Fibroblast of pulmonary artery (primary cell): ENCODE results near the gene TRIM8.

ENCODE experiments used
- DNase-seq: peaks from one replicate; pipeline ENCODE4 v3.0.0-alpha.2; 2010; ENCODE audit warnings: low read depth
- H3K4me3 ChIP-seq: replicated peaks from 2 replicates; pipeline ENCODE4 v1.5.1; 2011; ENCODE audit warnings: low read depth, mild to moderate bottlenecking, control low read depth, low read length, moderate library complexity
- TF ChIP-seq, protein P1 (sequence below): IDR thresholded peaks from 2 replicates; pipeline ENCODE4 v1.5.1; 2011; ENCODE audit warnings: mild to moderate bottlenecking, control low read depth, low read length, inconsistent platforms; ENCODE audit errors: missing control alignments

Gene TRIM8

DNA sequence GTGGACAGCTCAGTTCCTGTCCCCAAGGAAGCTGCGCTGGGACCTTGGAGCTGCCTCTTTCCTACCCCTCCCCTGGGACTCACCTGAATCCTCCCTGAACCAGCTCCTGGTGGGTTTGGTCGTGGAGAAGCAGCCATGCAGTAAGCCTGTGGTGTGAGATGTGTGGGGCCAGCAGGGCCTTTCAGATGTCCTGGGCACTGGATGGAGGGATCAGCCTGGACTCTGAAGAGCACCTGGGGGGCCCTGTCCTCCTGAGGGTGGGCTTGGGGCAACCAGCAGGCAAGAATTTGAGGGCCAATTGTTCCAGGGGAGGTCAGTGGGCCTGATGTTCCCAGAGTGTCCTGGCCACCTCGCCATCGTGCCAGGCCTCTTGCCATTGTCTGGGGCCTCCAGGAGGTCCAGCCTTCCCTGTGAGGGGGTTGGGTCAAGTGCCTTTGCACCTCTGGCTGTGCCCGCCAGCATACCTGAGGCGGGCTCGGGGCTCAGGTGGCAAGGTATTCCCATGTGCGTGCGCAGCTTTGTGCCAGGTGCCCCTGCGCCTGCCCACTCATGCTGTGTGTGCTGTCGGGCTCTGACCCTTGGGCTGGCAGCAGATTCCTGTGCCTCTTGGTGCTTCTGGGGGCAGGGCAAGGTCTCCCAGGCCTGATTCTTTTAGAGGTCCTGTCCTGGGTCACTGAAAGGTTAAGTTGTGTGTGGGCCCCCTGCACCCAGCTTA, 7.3 kb downstream of the TRIM8 start:
- DNase-seq, result no peak
- no peak overlapping the region for H3K4me3 ChIP-seq
- TF ChIP-seq, protein P1, sequence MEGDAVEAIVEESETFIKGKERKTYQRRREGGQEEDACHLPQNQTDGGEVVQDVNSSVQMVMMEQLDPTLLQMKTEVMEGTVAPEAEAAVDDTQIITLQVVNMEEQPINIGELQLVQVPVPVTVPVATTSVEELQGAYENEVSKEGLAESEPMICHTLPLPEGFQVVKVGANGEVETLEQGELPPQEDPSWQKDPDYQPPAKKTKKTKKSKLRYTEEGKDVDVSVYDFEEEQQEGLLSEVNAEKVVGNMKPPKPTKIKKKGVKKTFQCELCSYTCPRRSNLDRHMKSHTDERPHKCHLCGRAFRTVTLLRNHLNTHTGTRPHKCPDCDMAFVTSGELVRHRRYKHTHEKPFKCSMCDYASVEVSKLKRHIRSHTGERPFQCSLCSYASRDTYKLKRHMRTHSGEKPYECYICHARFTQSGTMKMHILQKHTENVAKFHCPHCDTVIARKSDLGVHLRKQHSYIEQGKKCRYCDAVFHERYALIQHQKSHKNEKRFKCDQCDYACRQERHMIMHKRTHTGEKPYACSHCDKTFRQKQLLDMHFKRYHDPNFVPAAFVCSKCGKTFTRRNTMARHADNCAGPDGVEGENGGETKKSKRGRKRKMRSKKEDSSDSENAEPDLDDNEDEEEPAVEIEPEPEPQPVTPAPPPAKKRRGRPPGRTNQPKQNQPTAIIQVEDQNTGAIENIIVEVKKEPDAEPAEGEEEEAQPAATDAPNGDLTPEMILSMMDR, result no peak

- H3K4me3 ChIP-seq, result no peak overlapping the region
- no peak for DNase-seq
- TF ChIP-seq, protein P1, result no peak
Measured at GRCh38 chr10:102652170-102652916, 8.1 kb downstream of the TRIM8 start.

DNA sequence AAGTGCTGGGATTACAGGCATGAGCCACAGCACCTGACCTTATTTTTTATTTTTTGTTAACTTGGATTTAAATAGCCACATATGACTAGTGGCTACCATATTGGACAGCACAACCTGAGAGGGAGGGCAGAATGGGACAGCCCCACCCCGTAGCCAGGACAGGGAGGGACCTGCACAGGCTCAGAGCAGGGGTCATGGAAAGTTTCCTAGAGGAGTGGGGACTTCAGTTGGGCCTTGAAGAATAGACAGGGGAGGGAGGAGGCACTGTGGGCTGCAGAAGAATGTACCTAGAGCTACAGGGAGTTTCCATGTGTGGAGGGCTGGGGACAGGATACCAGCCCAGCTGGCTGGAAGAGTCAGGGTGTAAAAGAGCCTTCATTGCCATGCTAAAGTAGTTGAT, 8.8 kb downstream of the TRIM8 start:
- TF ChIP-seq, protein P1, result no peak
- DNase-seq, result no peak
- no peak overlapping the region for H3K4me3 ChIP-seq

DNA sequence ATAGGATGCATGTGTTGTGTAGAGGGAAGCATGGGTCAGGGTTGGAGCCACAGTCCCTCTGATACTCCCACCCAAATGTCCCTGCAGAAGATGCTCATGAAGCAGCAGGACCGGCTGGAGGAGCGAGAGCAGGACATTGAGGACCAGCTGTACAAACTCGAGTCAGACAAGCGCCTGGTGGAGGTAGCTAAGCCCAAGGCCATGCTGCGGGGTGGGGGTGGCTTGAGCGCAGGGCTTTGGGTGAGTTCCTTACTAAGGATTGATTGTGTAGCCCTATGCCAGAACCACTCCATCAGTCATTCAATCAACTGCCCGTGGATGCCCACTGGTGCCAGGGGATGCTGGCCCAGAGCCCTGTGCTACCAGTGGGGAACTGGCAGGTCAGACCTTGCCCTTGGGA, 10.3 kb downstream of the TRIM8 start:
- TF ChIP-seq, protein P1, result no peak

GRCh38 chr10:102654969-102655368, 10.7 kb downstream of the TRIM8 start:
- H3K4me3 ChIP-seq, result no peak overlapping the region
- no peak for DNase-seq
- TF ChIP-seq, protein P1, result no peak

More for the DNA sequence above, 10.3 kb downstream of the TRIM8 start:
- no peak overlapping the region for H3K4me3 ChIP-seq
- DNase-seq, result no peak

GRCh38 chr10:102656026-102656425, 11.7 kb downstream of the TRIM8 start:
- TF ChIP-seq, protein P1, result no peak
- no peak overlapping the region for H3K4me3 ChIP-seq
- no peak for DNase-seq
